ENCODE data around the gene RBM6.

Gene RBM6

DNA sequence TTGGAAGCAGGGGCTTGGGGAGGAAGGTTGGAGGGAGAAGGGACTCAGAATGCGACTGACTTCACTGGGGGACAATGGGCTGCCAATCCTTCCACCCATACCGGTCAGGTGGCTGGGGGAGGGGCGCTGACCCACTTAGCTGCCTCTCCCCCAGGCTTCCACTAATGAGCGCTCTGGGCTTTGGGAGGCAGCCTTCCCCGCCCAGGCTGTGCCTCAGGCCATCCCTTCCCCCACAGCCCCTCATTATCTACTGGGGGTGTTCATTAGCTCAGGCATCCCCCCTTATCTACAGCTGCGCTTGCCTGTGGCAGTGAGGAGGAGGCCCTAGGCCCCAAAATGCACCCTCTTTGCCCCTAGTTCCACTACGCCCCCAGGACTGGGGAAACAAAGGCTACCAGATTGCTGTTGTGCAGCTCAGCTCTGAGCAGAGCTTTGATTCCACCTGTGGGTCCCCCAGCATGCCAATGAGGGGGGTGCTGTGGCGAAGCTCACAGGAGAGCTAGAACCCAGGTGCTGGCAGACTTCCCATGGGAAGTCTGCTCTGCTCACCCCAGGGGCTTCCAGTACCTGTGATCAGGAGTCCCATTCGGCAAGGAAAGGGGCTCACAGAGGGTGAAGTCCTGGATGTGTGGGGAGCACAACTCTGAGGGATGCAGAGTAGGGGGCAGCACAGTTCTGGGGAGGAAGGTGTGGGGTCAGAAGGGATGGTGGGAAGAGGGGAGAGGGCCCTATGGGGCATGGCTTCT is 185.8 kb downstream of the RBM6 start:
- TF ChIP-seq, protein P1, sequence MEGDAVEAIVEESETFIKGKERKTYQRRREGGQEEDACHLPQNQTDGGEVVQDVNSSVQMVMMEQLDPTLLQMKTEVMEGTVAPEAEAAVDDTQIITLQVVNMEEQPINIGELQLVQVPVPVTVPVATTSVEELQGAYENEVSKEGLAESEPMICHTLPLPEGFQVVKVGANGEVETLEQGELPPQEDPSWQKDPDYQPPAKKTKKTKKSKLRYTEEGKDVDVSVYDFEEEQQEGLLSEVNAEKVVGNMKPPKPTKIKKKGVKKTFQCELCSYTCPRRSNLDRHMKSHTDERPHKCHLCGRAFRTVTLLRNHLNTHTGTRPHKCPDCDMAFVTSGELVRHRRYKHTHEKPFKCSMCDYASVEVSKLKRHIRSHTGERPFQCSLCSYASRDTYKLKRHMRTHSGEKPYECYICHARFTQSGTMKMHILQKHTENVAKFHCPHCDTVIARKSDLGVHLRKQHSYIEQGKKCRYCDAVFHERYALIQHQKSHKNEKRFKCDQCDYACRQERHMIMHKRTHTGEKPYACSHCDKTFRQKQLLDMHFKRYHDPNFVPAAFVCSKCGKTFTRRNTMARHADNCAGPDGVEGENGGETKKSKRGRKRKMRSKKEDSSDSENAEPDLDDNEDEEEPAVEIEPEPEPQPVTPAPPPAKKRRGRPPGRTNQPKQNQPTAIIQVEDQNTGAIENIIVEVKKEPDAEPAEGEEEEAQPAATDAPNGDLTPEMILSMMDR (IDR thresholded peaks at IDR 0.05; ENCODE audit: low read depth, low read length, missing control alignments), result no peak
- DNase-seq (ENCODE audit: extremely low read depth, low read depth), result no peak
- H3K4me3 ChIP-seq (replicated peaks; ENCODE audit: low read depth, low read length), result no peak overlapping the region

DNA sequence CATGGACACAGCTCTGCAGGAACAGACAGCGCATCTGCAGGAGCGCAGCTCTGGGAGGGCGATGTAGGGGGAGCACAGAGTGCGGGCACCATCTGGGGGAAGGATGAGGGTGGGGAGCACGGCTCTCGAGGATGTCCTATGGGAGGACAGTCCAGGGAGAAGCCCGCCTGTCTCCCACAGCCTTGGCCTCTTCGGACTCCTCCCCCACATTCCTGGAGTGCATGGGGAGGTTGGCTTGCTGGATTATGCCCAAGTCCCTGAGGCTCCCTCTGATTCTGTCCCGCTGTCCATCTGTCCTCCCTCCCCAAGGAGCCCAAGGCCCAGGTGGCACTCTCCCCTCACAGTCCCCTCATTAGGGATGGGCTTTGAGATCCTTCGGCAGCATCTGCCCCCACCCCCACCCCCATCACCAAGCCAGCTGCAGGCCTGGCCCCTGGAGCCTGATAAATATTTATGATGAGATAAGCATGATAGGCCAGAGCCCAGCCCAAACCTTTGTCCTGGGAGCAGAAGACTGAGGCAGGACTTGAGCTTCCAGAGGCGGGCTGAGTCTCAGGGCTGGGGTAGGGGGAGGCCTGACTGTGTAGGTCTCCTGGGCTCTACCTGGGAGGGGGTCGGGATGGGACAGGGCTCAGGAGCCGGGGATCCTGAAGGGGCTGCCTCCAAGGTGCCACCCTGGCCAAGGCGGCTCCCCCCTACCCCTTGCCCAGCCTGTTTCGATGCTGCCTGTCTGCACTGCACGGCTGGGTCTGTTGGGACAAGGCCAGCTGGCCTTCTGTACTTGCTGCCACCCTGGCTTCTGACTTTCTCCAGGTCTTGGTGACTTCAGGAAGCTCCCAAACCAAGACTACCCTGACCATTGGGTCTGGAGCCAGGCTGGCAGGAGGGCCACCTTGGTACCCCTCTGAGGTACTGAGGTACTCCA is 186.6 kb downstream of the RBM6 start:
- no peak for DNase-seq (ENCODE audit: extremely low read depth, low read depth)
- no peak overlapping the region for H3K4me3 ChIP-seq (replicated peaks; ENCODE audit: low read depth, low read length)
- TF ChIP-seq, protein P1 (IDR thresholded peaks at IDR 0.05; ENCODE audit: low read depth, low read length, missing control alignments), result no peak

Data from HFF-Myc (cell line).